GM12878 (cell line): ENCODE measurements around the gene H2AZ2. TPM values are rescaled to one million over a fixed set of nuclear protein-coding genes. Genes with fewer than 3 reads are reported as not detected.

Source experiments
- ATAC-seq: fragments of 200-7000 bp; cut with Tn5 transposase; 3 replicates; pipeline ENCODE4 v1.9.1; 2020; ENCODE audit warnings: mild to moderate bottlenecking, moderate library complexity
- BruUV-seq: library from RNA; stranded (reverse); fragments of 400-500 nt; replicated peaks from 2 replicates; lab custom pipeline; 2021; lab: Mats Ljungman, UMichigan
- CTCF ChIA-PET: fragments of 300-600 bp; sonication (Branson Sonifier 250); formaldehyde crosslinking; extraction: SDS; loops from one replicate; lab custom pipeline; 2021; ENCODE audit warnings: inconsistent platforms; lab: Yijun Ruan, JAX
- POLR2A ChIA-PET: fragments of 350-600 bp; formaldehyde crosslinking; extraction: SDS; loops from one replicate; lab custom pipeline; 2021; ENCODE audit warnings: inconsistent platforms; lab: Charles Lee
- RAD21 ChIA-PET: fragments of 300-600 bp; sonication (Branson Sonifier 250); formaldehyde crosslinking; loops from one replicate; lab custom pipeline; 2023; ENCODE audit warnings: antibody characterized with exemption; ENCODE audit not compliant: unreplicated experiment; lab: Charles Lee
- SMC1A ChIA-PET: fragments of 300-600 bp; sonication (Branson Sonifier 250); formaldehyde crosslinking; loops from one replicate; lab custom pipeline; 2023; ENCODE audit not compliant: unreplicated experiment, uncharacterized antibody; lab: Charles Lee
- DNase-seq: peaks from one replicate; pipeline ENCODE4 v3.0.0-alpha.2; 2011; ENCODE audit warnings: low read depth, low spot score
- FAIRE-seq: peaks from 3 replicates; lab custom pipeline; 2011; peaks lifted over from hg19 to GRCh38; lab: Jason Lieb, UNC
- H2AFZ ChIP-seq: 2 replicates; pipeline ENCODE4 v1.6.0; 2011; ENCODE audit warnings: low read depth, low read length, control low read depth; ENCODE audit not compliant: control insufficient read depth
- H3K27ac ChIP-seq: 2 replicates; pipeline ENCODE4 v1.5.1; 2011; ENCODE audit warnings: control low read depth; ENCODE audit not compliant: control insufficient read depth, insufficient read depth
- H3K27me3 ChIP-seq, 2 experiments: replicated peaks in 1 of 2; 2 replicates each; pipeline versions ENCODE4 v1.6.0 to v1.6.1; 2011; ENCODE audit warnings: low read length in 1 of 2; ENCODE audit not compliant: control insufficient read depth in 2 of 2, insufficient read depth in 2 of 2
- H3K36me3 ChIP-seq, 2 experiments: 2 replicates each; pipeline ENCODE4 v1.5.1; 2011; ENCODE audit warnings: low read length in 1 of 2; ENCODE audit not compliant: control insufficient read depth in 2 of 2, insufficient read depth in 2 of 2
- H3K4me1 ChIP-seq: 2 replicates; pipeline ENCODE4 v1.6.1; 2011; ENCODE audit warnings: mild to moderate bottlenecking, low read length, moderate library complexity, mixed read lengths; ENCODE audit not compliant: control insufficient read depth, insufficient read depth
- H3K4me2 ChIP-seq: 2 replicates; pipeline ENCODE4 v1.6.0; 2011; ENCODE audit warnings: control low read depth; ENCODE audit not compliant: control insufficient read depth, insufficient read depth
- H3K4me3 ChIP-seq: fragments of 200-600 bp; sonication (generic); 2 replicates; pipeline ENCODE4 v1.5.1; 2016
- H3K79me2 ChIP-seq: 2 replicates; pipeline ENCODE4 v1.6.0; 2011; ENCODE audit warnings: low read length; ENCODE audit not compliant: control insufficient read depth, insufficient read depth
- H3K9ac ChIP-seq: 2 replicates; pipeline ENCODE4 v1.8.0; 2011; ENCODE audit warnings: low read length, control low read depth, mixed read lengths; ENCODE audit not compliant: control insufficient read depth, insufficient read depth
- H3K9me3 ChIP-seq: replicated peaks from 3 replicates; pipeline ENCODE4 v1.5.1; 2011; ENCODE audit warnings: mild to moderate bottlenecking, low read length; ENCODE audit not compliant: control insufficient read depth, insufficient read depth
- H4K20me1 ChIP-seq: 2 replicates; pipeline ENCODE4 v1.6.0; 2011; ENCODE audit not compliant: control insufficient read depth, insufficient read depth
- BACH1 ChIP-seq: fragments of 450-650 bp; IDR thresholded peaks from 2 replicates; pipeline ENCODE4 v1.6.1; 2017; ENCODE audit warnings: mild to moderate bottlenecking, borderline replicate concordance
- CREM ChIP-seq: IDR thresholded peaks from 2 replicates; pipeline ENCODE4 v1.6.1; 2014; ENCODE audit warnings: antibody characterized with exemption, low read depth
- EGR1 ChIP-seq, 2 experiments: IDR thresholded peaks; 1 replicate in 1 of 2; 2 replicates in 1 of 2; pipeline ENCODE4 v1.6.1; 2011 to 2012; ENCODE audit warnings: low read depth in 2 of 2, low read length in 2 of 2, borderline replicate concordance in 1 of 2, mild to moderate bottlenecking in 1 of 2, moderate library complexity in 1 of 2
- EP300 ChIP-seq, 2 experiments: fragments of 150-350 bp in 1 of 2; IDR thresholded peaks; 2 replicates each; pipeline ENCODE4 v1.6.1; 2011 to 2012; ENCODE audit warnings: low read depth in 2 of 2, low read length in 2 of 2, borderline replicate concordance in 1 of 2, improper control_type of control experiment in 1 of 2, inconsistent platforms in 1 of 2; ENCODE audit not compliant: control insufficient read depth in 1 of 2
- IKZF1 ChIP-seq: fragments of 450-650 bp; conservative IDR thresholded peaks from 2 replicates; pipeline ENCODE4 v1.6.1; 2017; ENCODE audit warnings: antibody characterized with exemption, mild to moderate bottlenecking
- IKZF2 ChIP-seq, 2 experiments: fragments of 450-650 bp; IDR thresholded peaks; 2 replicates each; pipeline ENCODE4 v1.6.1; 2017; ENCODE audit warnings: mild to moderate bottlenecking in 2 of 2, moderate library complexity in 2 of 2
- IRF4 ChIP-seq: IDR thresholded peaks from 2 replicates; pipeline ENCODE4 v1.6.1; 2011; ENCODE audit warnings: low read depth, low read length
- IRF5 ChIP-seq: fragments of 450-650 bp; IDR thresholded peaks from 2 replicates; pipeline ENCODE4 v1.6.1; 2017; ENCODE audit warnings: borderline replicate concordance
- LARP7 ChIP-seq: fragments of 450-650 bp; IDR thresholded peaks from 2 replicates; pipeline ENCODE4 v1.6.1; 2017; ENCODE audit warnings: mild to moderate bottlenecking
- MAX ChIP-seq: IDR thresholded peaks from 2 replicates; pipeline ENCODE4 v1.6.1; 2012; ENCODE audit warnings: low read depth, low read length, improper control_type of control experiment
- MYC ChIP-seq: IDR thresholded peaks from 2 replicates; pipeline ENCODE4 v1.6.1; 2011; ENCODE audit warnings: mild to moderate bottlenecking, low read length, moderate library complexity, inconsistent platforms; ENCODE audit not compliant: insufficient read depth, insufficient replicate concordance, insufficient read length, severe bottlenecking
- RCOR1 ChIP-seq: conservative IDR thresholded peaks from 2 replicates; pipeline ENCODE4 v1.6.1; 2012; ENCODE audit warnings: low read depth, low read length, improper control_type of control experiment
- RUNX3 ChIP-seq: IDR thresholded peaks from 2 replicates; pipeline ENCODE4 v1.6.1; 2012; ENCODE audit warnings: low read length, inconsistent platforms
- SMARCA5 ChIP-seq: fragments of 450-650 bp; IDR thresholded peaks from 2 replicates; pipeline ENCODE4 v1.6.1; 2017; ENCODE audit warnings: mild to moderate bottlenecking
- TAF1 ChIP-seq: IDR thresholded peaks from 2 replicates; pipeline ENCODE4 v1.6.1; 2011; ENCODE audit warnings: mild to moderate bottlenecking, low read depth, low read length, borderline replicate concordance
- ZNF24 ChIP-seq: fragments of 450-650 bp; IDR thresholded peaks from 2 replicates; pipeline ENCODE4 v1.6.1; 2017; ENCODE audit warnings: antibody characterized with exemption, mild to moderate bottlenecking
- ZSCAN29 ChIP-seq: fragments of 450-650 bp; IDR thresholded peaks from 2 replicates; pipeline ENCODE4 v1.6.1; 2017; ENCODE audit warnings: mild to moderate bottlenecking, moderate library complexity
- ZZZ3 ChIP-seq: IDR thresholded peaks from 2 replicates; pipeline ENCODE4 v1.6.1; 2011; ENCODE audit warnings: low read depth; ENCODE audit not compliant: control insufficient read depth, insufficient read length
- WGBS: methylation state at CpG from one replicate; pipeline ENCODE4 v1.1.6; 2016; ENCODE audit warnings: low lambda C conversion rate; ENCODE audit not compliant: insufficient replicate concordance, insufficient coverage; ENCODE audit errors: missing lambda C conversion rate; 5-methylcytosine and 5-hydroxymethylcytosine counted together
- in situ Hi-C: fragments of 300-500 bp; cut with MboI; formaldehyde crosslinking; loops from 9 replicates; pipeline ENCODE4 v1.14.3; 2018; ENCODE audit warnings: mixed read lengths
- intact Hi-C: fragments of 100-400 bp; cut with micrococcal nuclease; formaldehyde crosslinking; loops from one replicate; pipeline ENCODE4 v1.14.2; 2022; ENCODE audit not compliant: unreplicated experiment
- polyA plus RNA-seq, 11 experiments: library from polyadenylated mRNA; depleted of rRNA in 4 of 11; unstranded in 6 of 11; stranded (reverse) in 5 of 11; fragments of >200 nt; fragmentation: Nextera tagmentation in 4 of 11; fragmentation: Illumina TruSeq in 1 of 11; extraction: Ambion mirVana in 4 of 11; extraction: Trizol in 1 of 11; gene quantifications; 1 replicate in 1 of 11; 2 replicates in 10 of 11; pipeline versions ENCODE4 v1.2.1 to v1.2.3, GENCODE V29; 2011 to 2016; ENCODE audit warnings: inconsistent platforms in 2 of 11, missing spikeins in 2 of 11, low read depth in 1 of 11
- total RNA-seq, 4 experiments: library from RNA; depleted of rRNA in 3 of 4; stranded (reverse); fragments of >200 nt in 3 of 4; fragmentation: Illumina TruSeq in 1 of 4; extraction: Trizol in 1 of 4; gene quantifications; 2 replicates each; pipeline versions ENCODE4 v1.2.1 to v1.2.3, GENCODE V29; 2013 to 2021
- TF ChIP-seq, protein P1 (sequence below): IDR thresholded peaks from 2 replicates; pipeline ENCODE4 v1.6.1; 2011; ENCODE audit warnings: borderline replicate concordance, low read depth, mild to moderate bottlenecking, moderate library complexity, mixed read lengths, low read length; ENCODE audit not compliant: insufficient read depth; ENCODE audit errors: extremely low read length

Gene H2AZ2
- total and polyA plus RNA-seq, 10 of the 15 experiments (the other 5 are each of a cell fraction or from before 2014, with no cell fraction given): 118 to 366 (median 223) TPM

DNA sequence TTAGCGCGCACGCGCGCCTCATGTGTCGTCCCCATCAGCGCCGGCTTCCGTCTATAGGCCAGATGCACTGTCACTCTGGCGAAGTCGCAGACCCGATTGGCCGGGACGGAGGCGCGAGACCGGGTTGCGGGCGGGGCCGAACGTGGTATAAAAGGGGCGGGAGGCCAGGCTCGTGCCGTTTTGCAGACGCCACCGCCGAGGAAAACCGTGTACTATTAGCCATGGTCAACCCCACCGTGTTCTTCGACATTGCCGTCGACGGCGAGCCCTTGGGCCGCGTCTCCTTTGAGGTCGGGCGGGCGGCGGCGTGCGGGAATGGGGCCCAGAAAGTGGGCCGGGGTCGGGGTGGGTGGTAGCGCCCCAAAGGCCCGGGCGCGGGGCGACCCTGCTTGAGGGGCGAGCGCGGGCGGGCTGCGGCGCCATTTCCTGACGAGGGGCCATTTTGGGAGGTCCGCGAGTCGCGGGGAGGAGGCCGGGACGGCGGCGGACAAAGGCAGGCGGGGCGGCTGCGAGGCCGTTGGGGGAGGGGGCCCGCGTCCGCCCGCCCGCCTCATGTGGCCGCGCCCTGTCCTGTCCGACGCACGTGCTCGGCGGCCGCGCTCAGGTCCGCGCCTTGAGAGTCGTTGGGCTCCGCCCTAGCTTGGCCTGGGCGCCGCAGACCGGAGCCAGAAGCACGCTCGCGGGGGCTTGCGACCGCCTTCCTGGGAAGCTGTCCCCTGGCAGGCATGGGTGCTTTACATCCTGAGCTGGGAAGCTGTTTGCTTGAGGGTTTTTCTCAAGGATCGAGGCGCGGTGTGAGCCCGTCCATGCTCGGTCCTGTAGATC, 51.2 kb downstream of the H2AZ2 start, which contains the start of gene PPIA (continued):
- no peak for TF ChIP-seq IRF4

- peak overlapping the region; percentile 99 for H3K27ac ChIP-seq
- 1% methylated on average over 36 of the region's 59 CpGs for WGBS
- BruUV-seq: TSS peak; percentile 90
- 0 out of 2 replicates have a peak, but pooled peaks have one; percentile 54 for TF ChIP-seq ZSCAN29
- peak; percentile 66 for TF ChIP-seq RUNX3
- TF ChIP-seq RCOR1: 0 out of 2 replicates have a peak, but pooled peaks have one; percentile 58
- TF ChIP-seq MYC: peak; percentile 63
- TF ChIP-seq IKZF2 (IDR thresholded peaks at IDR 0.05): peak in 1 of 2 experiments; percentile 10; a peak in 1 of 4 replicates
- no peak for TF ChIP-seq ZNF24
- TF ChIP-seq LARP7: peak; percentile 43; the same call in 1 of the 2 replicates
- 0 out of 2 replicates have a peak, but pooled peaks have one; percentile 17 for TF ChIP-seq CREM
- TF ChIP-seq IRF5: peak; percentile 43; the same call in 1 of the 2 replicates
- no peak for TF ChIP-seq IKZF1
- TF ChIP-seq ZZZ3: no peak
- 0 out of 4 replicates have a peak, but pooled peaks of 1 of the 2 experiments have one; percentile 12 for TF ChIP-seq EP300 (IDR thresholded peaks at IDR 0.05; ENCODE audit: borderline replicate concordance in 1 of 2, control insufficient read depth in 1 of 2, low read depth in 2 of 2, low read length in 2 of 2)
- TF ChIP-seq MAX: peak; percentile 74; the same call in 1 of the 2 replicates
- TF ChIP-seq, protein P1, sequence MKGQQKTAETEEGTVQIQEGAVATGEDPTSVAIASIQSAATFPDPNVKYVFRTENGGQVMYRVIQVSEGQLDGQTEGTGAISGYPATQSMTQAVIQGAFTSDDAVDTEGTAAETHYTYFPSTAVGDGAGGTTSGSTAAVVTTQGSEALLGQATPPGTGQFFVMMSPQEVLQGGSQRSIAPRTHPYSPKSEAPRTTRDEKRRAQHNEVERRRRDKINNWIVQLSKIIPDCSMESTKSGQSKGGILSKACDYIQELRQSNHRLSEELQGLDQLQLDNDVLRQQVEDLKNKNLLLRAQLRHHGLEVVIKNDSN: no peak
- TF ChIP-seq EGR1 (IDR thresholded peaks at IDR 0.05; ENCODE audit: borderline replicate concordance in 1 of 2, low read depth in 2 of 2, low read length in 2 of 2): peak in 1 of 2 experiments; percentile 36; a peak in 1 of 3 replicates
- TF ChIP-seq TAF1: 0 out of 2 replicates have a peak, but pooled peaks have one; percentile 13
- TF ChIP-seq BACH1: peak; percentile 33
- peak; percentile 99 for TF ChIP-seq SMARCA5
Observed at GRCh38 chr7:44796034-44796503, 51.8 kb downstream of the H2AZ2 start.

More at GRCh38 chr7:44796034-44796503, 51.8 kb downstream of the H2AZ2 start:
- Histone ChIP-seq H3K36me3 (peaks cover 7 to 27% of the 10 kb centered on the region in 2 experiments), H3K4me1 (peaks cover 3% of the 10 kb centered on the region), H3K9me3 (no peaks in the 10 kb centered on the region), H3K9ac (peak overlapping the region; percentile 100), H3K4me3 (peak overlapping the region; percentile 96), H3K4me2 (peak overlapping the region; percentile 81), H3K79me2 (peaks cover 51% of the 10 kb centered on the region), H2AFZ (peak overlapping the region; percentile 83), H4K20me1 (peaks cover 7% of the 10 kb centered on the region), H3K27me3 (no peaks in the 10 kb centered on the region)
- POLR2A ChIA-PET: interaction anchor here (1.0 kb wide), 2 partner anchors 9 to 157 kb away, joined by 3 read pairs; no protein-coding TSS in a partner anchor
- in situ Hi-C loops: no loop called here
- SMC1A ChIA-PET: no interaction called here
- FAIRE-seq (no peak), ATAC-seq (peak; percentile 37; the same call in 2 of the 3 replicates), DNase-seq (no peak)
- intact Hi-C loops: loop anchor here (1.0 to 5.0 kb wide), 3 partner anchors 51 to 214 kb away; partner anchors contain the start of genes OGDH and TMED4
- RAD21 ChIA-PET: no interaction called here
- CTCF ChIA-PET: no interaction called here
